GM12892 (cell line): ENCODE results near the gene LMAN1.

Experiments
- POLR2A ChIP-seq: IDR thresholded peaks from 2 replicates; pipeline ENCODE4 v1.6.1; 2011; ENCODE audit warnings: low read depth, low read length, control low read depth
- POLR2AphosphoS5 ChIP-seq: IDR thresholded peaks from 2 replicates; pipeline ENCODE4 v1.6.1; 2011; ENCODE audit warnings: low read depth, low read length, control low read depth
- TAF1 ChIP-seq: IDR thresholded peaks from 2 replicates; pipeline ENCODE4 v1.6.1; 2011; ENCODE audit warnings: low read depth, mild to moderate bottlenecking, control low read depth, low read length, borderline replicate concordance

GRCh38 chr18:59345556-59345955 is 13.5 kb downstream of the LMAN1 start:
- TF ChIP-seq POLR2A (no peak), TAF1 (no peak), POLR2AphosphoS5 (no peak)
